GM18502 (cell line): ENCODE measurements around the gene FANCL.
"Not testable (repeated sequence)": the region's sequence is repeated elsewhere in the genome, so short reads cannot be mapped to it uniquely, and the experiment has no call there.

Experiments used
- ATAC-seq: cut with Tn5 transposase; IDR thresholded peaks from one replicate; pipeline ENCODE4 v1.9.1; 2021; ENCODE audit warnings: mild to moderate bottlenecking; ENCODE audit not compliant: unreplicated experiment, poor library complexity

The FANCL gene

GRCh38 chr2:58207189-58207588, 33.9 kb downstream of the FANCL start:
- no peak for ATAC-seq

- ATAC-seq = no peak
Observed at GRCh38 chr2:58206785-58207184, 34.3 kb downstream of the FANCL start.

- ATAC-seq = no peak
Observed at GRCh38 chr2:58204195-58204959, 36.7 kb downstream of the FANCL start.

- ATAC-seq = peak; percentile 48
Observed at GRCh38 chr2:58203018-58203417, 38.1 kb downstream of the FANCL start.

- no peak for ATAC-seq
Observed at GRCh38 chr2:58202404-58202803, 38.7 kb downstream of the FANCL start.

GRCh38 chr2:58197894-58198293, 43.2 kb downstream of the FANCL start:
- ATAC-seq = no peak

GRCh38 chr2:58195662-58196061, 45.5 kb downstream of the FANCL start:
- no peak for ATAC-seq

- ATAC-seq = no peak
Observed at GRCh38 chr2:58194458-58194857, 46.7 kb downstream of the FANCL start.

GRCh38 chr2:58187022-58187421, 54.1 kb downstream of the FANCL start:
- not testable (repeated sequence) for ATAC-seq

- ATAC-seq = no peak
Observed at GRCh38 chr2:58186501-58186900, 54.6 kb downstream of the FANCL start.

GRCh38 chr2:58182527-58182926, 58.6 kb downstream of the FANCL start:
- ATAC-seq = no peak

GRCh38 chr2:58180635-58181034, 60.5 kb downstream of the FANCL start:
- ATAC-seq = no peak

- not testable (repeated sequence) for ATAC-seq
Observed at GRCh38 chr2:58180175-58180574, 61.0 kb downstream of the FANCL start.

- not testable (repeated sequence) for ATAC-seq
Observed at GRCh38 chr2:58177187-58177586, 63.9 kb downstream of the FANCL start.

- not testable (repeated sequence) for ATAC-seq
Observed at GRCh38 chr2:58171831-58172230, 69.3 kb downstream of the FANCL start.

GRCh38 chr2:58170334-58170933, 70.7 kb downstream of the FANCL start:
- not testable (repeated sequence) for ATAC-seq

GRCh38 chr2:58169845-58170244, 71.3 kb downstream of the FANCL start:
- not testable (repeated sequence) for ATAC-seq

- not testable (repeated sequence) for ATAC-seq
Observed at GRCh38 chr2:58168130-58168529, 73.0 kb downstream of the FANCL start.

GRCh38 chr2:58163913-58164312, 77.2 kb downstream of the FANCL start:
- ATAC-seq = no peak

GRCh38 chr2:58158481-58158880, 82.6 kb downstream of the FANCL start:
- ATAC-seq = no peak

- ATAC-seq = no peak
Observed at GRCh38 chr2:58157754-58158153, 83.4 kb downstream of the FANCL start.

GRCh38 chr2:58156780-58157179, 84.3 kb downstream of the FANCL start:
- no peak for ATAC-seq
